ENCODE results near the gene FHIP2A. TPM values are rescaled to one million over a fixed set of nuclear protein-coding genes. Genes with fewer than 3 reads are reported as not detected.
A peak's percentile ranks its signal among the peaks of the same experiment; 100 is the strongest.

Gene FHIP2A
- total and polyA plus RNA-seq, 2 of the 4 experiments (the other 2 are of a cell fraction): 10.7 to 16.5 TPM

DNA sequence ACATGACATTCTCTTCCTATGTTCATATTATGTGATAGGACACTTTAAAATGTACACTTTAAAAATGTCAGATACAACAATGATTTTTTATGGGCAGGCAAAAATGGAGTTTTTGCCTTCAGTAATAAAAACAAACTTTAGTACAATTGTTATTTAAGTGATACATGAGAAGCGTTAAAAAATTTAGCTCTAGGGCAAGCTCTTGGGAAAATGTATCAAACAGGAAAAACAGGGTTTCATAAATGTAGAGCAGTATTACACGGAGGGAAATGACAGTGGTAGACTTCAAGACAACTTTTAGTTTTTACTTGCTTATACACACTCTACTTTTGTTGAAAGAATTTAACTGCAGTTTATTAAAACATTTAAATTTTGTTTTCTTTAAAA lies 1.5 kb downstream of the FHIP2A start:
- no peak overlapping the region for H2AFZ ChIP-seq (replicated peaks; ENCODE audit: low read length, poor library complexity)
- DNase-seq: no peak
- peak overlapping the region; percentile 97 for H3K4me3 ChIP-seq (ENCODE audit: insufficient read depth, low read depth, low read length)
- TSS peak; percentile 18 for BruUV-seq (replicated peaks)
- H3K9ac ChIP-seq (ENCODE audit: low read depth, low read length): peak overlapping the region; percentile 100
- H4K5ac ChIP-seq (ENCODE audit: low read depth, low read length): no peak overlapping the region
- peak overlapping the region in 1 of 2 experiments; percentile 36; a peak in 1 of 4 replicates for H4K8ac ChIP-seq (ENCODE audit: low read depth in 2 of 2, low read length in 2 of 2)
- H2BK15ac ChIP-seq (ENCODE audit: low read depth, low read length): no peak overlapping the region
- CTCF ChIA-PET: interaction anchor here (1.4 kb wide), 1 partner anchor 11 kb away, joined by 5 read pairs; no protein-coding TSS in a partner anchor
- H2BK120ac ChIP-seq (ENCODE audit: low read depth, low read length): peak overlapping the region; percentile 97; the same call in 1 of the 2 replicates
- peak overlapping the region; percentile 100 for H3K4me2 ChIP-seq (ENCODE audit: low read depth, low read length)
- no peak overlapping the region; the same call in 1 of the 2 replicates for H3K23ac ChIP-seq (ENCODE audit: low read depth, low read length)
- H2AK5ac ChIP-seq (ENCODE audit: low read depth, low read length): no peak overlapping the region
- intact Hi-C loops (cut with micrococcal nuclease) (loop anchor here (2.0 kb wide), 1 partner anchor 108 kb away; no protein-coding TSS in a partner anchor), dilution Hi-C loops (cut with HindIII; ENCODE audit: low sequenced_read_pairs, unreplicated experiment) (no loop called here), in situ Hi-C loops (cut with MboI; ENCODE audit: low sequenced_read_pairs) (no loop called here)
- H3K9me1 ChIP-seq (ENCODE audit: insufficient read depth, low read length): no peaks in the 10 kb centered on the region
- no peaks in the 10 kb centered on the region for H3K27me3 ChIP-seq (ENCODE audit: control insufficient read depth, insufficient read depth, low read length)
- H2BK20ac ChIP-seq (ENCODE audit: low read depth, low read length): no peak overlapping the region
- H2BK5ac ChIP-seq (ENCODE audit: low read depth, low read length, poor library complexity, severe bottlenecking): peak overlapping the region; percentile 100
- WGBS, 2 experiments (ENCODE audit: extremely low coverage in 2 of 2, insufficient read length in 1 of 2): no CpG with 5 or more reads among the region's 2 CpGs
- H3K27ac ChIP-seq (ENCODE audit: insufficient read depth, low read length): peak overlapping the region; percentile 99; the same call in 1 of the 2 replicates
- no peak overlapping the region for H4K91ac ChIP-seq (ENCODE audit: insufficient read depth, low read depth, low read length)
- H3K79me1 ChIP-seq (ENCODE audit: low read depth in 1 of 2, low read length in 2 of 2): peaks cover 0 to 10% of the 10 kb centered on the region in 2 experiments; a peak in 2 of 4 replicates
- H3K4ac ChIP-seq (ENCODE audit: low read depth, low read length): peak overlapping the region; percentile 100; the same call in 1 of the 2 replicates
- no peak for TF ChIP-seq FOS (IDR thresholded peaks at IDR 0.05; ENCODE audit: low read depth, low read length)
- no peak for TF ChIP-seq RCOR1 (IDR thresholded peaks at IDR 0.05; ENCODE audit: insufficient replicate concordance, low read length)
- no peak for TF ChIP-seq SMC3 (IDR thresholded peaks at IDR 0.05; ENCODE audit: low read depth, low read length)
- TF ChIP-seq RFX5 (IDR thresholded peaks at IDR 0.05; ENCODE audit: low read depth, low read length): no peak
- TF ChIP-seq CEBPB (IDR thresholded peaks at IDR 0.05; ENCODE audit: low read depth, low read length): no peak
- TF ChIP-seq NFE2L2 (IDR thresholded peaks at IDR 0.05; ENCODE audit: low read depth, low read length): no peak
- TF ChIP-seq, protein P1, sequence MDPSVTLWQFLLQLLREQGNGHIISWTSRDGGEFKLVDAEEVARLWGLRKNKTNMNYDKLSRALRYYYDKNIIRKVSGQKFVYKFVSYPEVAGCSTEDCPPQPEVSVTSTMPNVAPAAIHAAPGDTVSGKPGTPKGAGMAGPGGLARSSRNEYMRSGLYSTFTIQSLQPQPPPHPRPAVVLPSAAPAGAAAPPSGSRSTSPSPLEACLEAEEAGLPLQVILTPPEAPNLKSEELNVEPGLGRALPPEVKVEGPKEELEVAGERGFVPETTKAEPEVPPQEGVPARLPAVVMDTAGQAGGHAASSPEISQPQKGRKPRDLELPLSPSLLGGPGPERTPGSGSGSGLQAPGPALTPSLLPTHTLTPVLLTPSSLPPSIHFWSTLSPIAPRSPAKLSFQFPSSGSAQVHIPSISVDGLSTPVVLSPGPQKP (IDR thresholded peaks at IDR 0.05; ENCODE audit: borderline replicate concordance, low read depth, low read length): no peak
- no peak for TF ChIP-seq MAFK (IDR thresholded peaks at IDR 0.05; ENCODE audit: low read depth, low read length)
- TF ChIP-seq, protein P2, sequence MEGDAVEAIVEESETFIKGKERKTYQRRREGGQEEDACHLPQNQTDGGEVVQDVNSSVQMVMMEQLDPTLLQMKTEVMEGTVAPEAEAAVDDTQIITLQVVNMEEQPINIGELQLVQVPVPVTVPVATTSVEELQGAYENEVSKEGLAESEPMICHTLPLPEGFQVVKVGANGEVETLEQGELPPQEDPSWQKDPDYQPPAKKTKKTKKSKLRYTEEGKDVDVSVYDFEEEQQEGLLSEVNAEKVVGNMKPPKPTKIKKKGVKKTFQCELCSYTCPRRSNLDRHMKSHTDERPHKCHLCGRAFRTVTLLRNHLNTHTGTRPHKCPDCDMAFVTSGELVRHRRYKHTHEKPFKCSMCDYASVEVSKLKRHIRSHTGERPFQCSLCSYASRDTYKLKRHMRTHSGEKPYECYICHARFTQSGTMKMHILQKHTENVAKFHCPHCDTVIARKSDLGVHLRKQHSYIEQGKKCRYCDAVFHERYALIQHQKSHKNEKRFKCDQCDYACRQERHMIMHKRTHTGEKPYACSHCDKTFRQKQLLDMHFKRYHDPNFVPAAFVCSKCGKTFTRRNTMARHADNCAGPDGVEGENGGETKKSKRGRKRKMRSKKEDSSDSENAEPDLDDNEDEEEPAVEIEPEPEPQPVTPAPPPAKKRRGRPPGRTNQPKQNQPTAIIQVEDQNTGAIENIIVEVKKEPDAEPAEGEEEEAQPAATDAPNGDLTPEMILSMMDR (conservative IDR thresholded peaks at IDR 0.05; ENCODE audit: low read depth, low read length): no peak
- no peak for TF ChIP-seq CHD1 (IDR thresholded peaks at IDR 0.05; ENCODE audit: low read depth, low read length)
- TF ChIP-seq POLR2A (IDR thresholded peaks at IDR 0.05; ENCODE audit: low read depth, low read length): no peak
- no peak for TF ChIP-seq RAD21 (IDR thresholded peaks at IDR 0.05; ENCODE audit: low read length)
- TF ChIP-seq MXI1 (IDR thresholded peaks at IDR 0.05; ENCODE audit: borderline replicate concordance, low read depth, low read length): no peak
- no peak for TF ChIP-seq MAZ (IDR thresholded peaks at IDR 0.05; ENCODE audit: borderline replicate concordance, low read depth, low read length)
- TF ChIP-seq, protein P3, sequence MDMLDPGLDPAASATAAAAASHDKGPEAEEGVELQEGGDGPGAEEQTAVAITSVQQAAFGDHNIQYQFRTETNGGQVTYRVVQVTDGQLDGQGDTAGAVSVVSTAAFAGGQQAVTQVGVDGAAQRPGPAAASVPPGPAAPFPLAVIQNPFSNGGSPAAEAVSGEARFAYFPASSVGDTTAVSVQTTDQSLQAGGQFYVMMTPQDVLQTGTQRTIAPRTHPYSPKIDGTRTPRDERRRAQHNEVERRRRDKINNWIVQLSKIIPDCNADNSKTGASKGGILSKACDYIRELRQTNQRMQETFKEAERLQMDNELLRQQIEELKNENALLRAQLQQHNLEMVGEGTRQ (IDR thresholded peaks at IDR 0.05; ENCODE audit: low read depth, low read length): no peak
- TF ChIP-seq BHLHE40 (IDR thresholded peaks at IDR 0.05; ENCODE audit: low read depth, low read length): no peak
- peak overlapping the region; percentile 57; the same call in 1 of the 2 replicates for H3K14ac ChIP-seq (replicated peaks; ENCODE audit: low read depth, low read length)
- peaks cover 14% of the 10 kb centered on the region for H4K20me1 ChIP-seq (ENCODE audit: insufficient read depth, low read length)
- H3K4me1 ChIP-seq (ENCODE audit: control insufficient read depth, insufficient read depth, low read length): peaks cover 5% of the 10 kb centered on the region
- POLR2A ChIA-PET (ENCODE audit: unreplicated experiment): interaction anchor here (0.6 kb wide), 1 partner anchor 13 kb away, joined by 3 read pairs; no protein-coding TSS in a partner anchor
- peak overlapping the region; percentile 18; the same call in 1 of the 2 replicates for H3K18ac ChIP-seq (ENCODE audit: low read depth, low read length)
- H3K56ac ChIP-seq (ENCODE audit: extremely low read depth, insufficient read depth, low read length): peak overlapping the region; percentile 99; the same call in 1 of the 2 replicates
- no peaks in the 10 kb centered on the region for H3K9me3 ChIP-seq (ENCODE audit: control insufficient read depth, insufficient read depth, low read length)
- ATAC-seq (ENCODE audit: low read depth): no peak
- H2AK9ac ChIP-seq (replicated peaks; ENCODE audit: low read depth, low read length, poor library complexity): no peak overlapping the region
- no peaks in the 10 kb centered on the region for H3K36me3 ChIP-seq (ENCODE audit: control insufficient read depth, insufficient read depth, low read length)

All from IMR-90 (cell line).